Hypothalamus (tissue), 51 donors: ENCODE results near the gene THBS2.

Source experiments
- DNase-seq, 51 donors: peaks; one replicate each; lab custom pipeline; 2025; lab: John Stamatoyannopoulos, UW

Gene THBS2

GRCh38 chr6:169251371-169251802, 2.3 kb downstream of the THBS2 start:
- peak in 18 of 51 donors; percentile 11 to 66 (median 29) for DNase-seq

GRCh38 chr6:169250660-169251059, 3.0 kb downstream of the THBS2 start:
- DNase-seq = peak in 39 of 51 donors; percentile 15 to 88 (median 71)

- DNase-seq = peak in 5 of 51 donors; percentile 6 to 29 (median 21)
These were observed 4.6 kb downstream of the THBS2 start for GRCh38 chr6:169249057-169249456.

- no peak for DNase-seq
These were observed 5.1 kb downstream of the THBS2 start for GRCh38 chr6:169248521-169248971.

- DNase-seq = no peak
These were observed 5.7 kb downstream of the THBS2 start for GRCh38 chr6:169247991-169248390.

GRCh38 chr6:169247419-169247818, 6.2 kb downstream of the THBS2 start:
- no peak for DNase-seq

GRCh38 chr6:169246445-169246844, 7.2 kb downstream of the THBS2 start:
- no peak for DNase-seq

GRCh38 chr6:169244684-169245383, 8.8 kb downstream of the THBS2 start:
- no peak for DNase-seq

GRCh38 chr6:169243661-169244060, 10.0 kb downstream of the THBS2 start:
- DNase-seq = no peak

- DNase-seq = no peak
These were observed 10.5 kb downstream of the THBS2 start for GRCh38 chr6:169243186-169243585.

GRCh38 chr6:169241688-169242350, 11.8 kb downstream of the THBS2 start:
- peak in 11 of 51 donors; percentile 12 to 60 (median 31) for DNase-seq

GRCh38 chr6:169240591-169241390, 12.9 kb downstream of the THBS2 start:
- no peak for DNase-seq

- peak in 19 of 51 donors; percentile 14 to 81 (median 50) for DNase-seq
These were observed 13.5 kb downstream of the THBS2 start for GRCh38 chr6:169240125-169240524.

- DNase-seq = no peak
These were observed 14.5 kb downstream of the THBS2 start for GRCh38 chr6:169239181-169239580.

- no peak for DNase-seq
These were observed 14.9 kb downstream of the THBS2 start for GRCh38 chr6:169238766-169239165.

GRCh38 chr6:169237496-169238134, 16.0 kb downstream of the THBS2 start:
- no peak for DNase-seq

GRCh38 chr6:169236988-169237387, 16.7 kb downstream of the THBS2 start:
- no peak for DNase-seq

GRCh38 chr6:169236545-169236944, 17.1 kb downstream of the THBS2 start:
- DNase-seq = no peak

- DNase-seq = no peak
These were observed 18.4 kb downstream of the THBS2 start for GRCh38 chr6:169235286-169235685.

- no peak for DNase-seq
These were observed 19.0 kb downstream of the THBS2 start for GRCh38 chr6:169234634-169235033.

- no peak for DNase-seq
These were observed 19.8 kb downstream of the THBS2 start for GRCh38 chr6:169233832-169234231.
